GM12891 (cell line): ENCODE data around the gene WDR27.

Experiments
- PAX5 ChIP-seq: IDR thresholded peaks from 2 replicates; pipeline ENCODE4 v1.6.1; 2011; ENCODE audit warnings: low read length, moderate library complexity, mild to moderate bottlenecking; ENCODE audit not compliant: insufficient read depth, severe bottlenecking
- POLR2A ChIP-seq: IDR thresholded peaks from 2 replicates; pipeline ENCODE4 v1.6.1; 2011; ENCODE audit warnings: low read depth, low read length, control low read depth
- POLR2AphosphoS5 ChIP-seq: IDR thresholded peaks from 2 replicates; pipeline ENCODE4 v1.6.1; 2011; ENCODE audit warnings: low read depth, low read length, control low read depth
- SPI1 ChIP-seq: IDR thresholded peaks from 2 replicates; pipeline ENCODE4 v1.6.1; 2011; ENCODE audit warnings: low read depth, low read length, control low read depth
- TAF1 ChIP-seq: IDR thresholded peaks from 2 replicates; pipeline ENCODE4 v1.6.1; 2011; ENCODE audit warnings: low read depth, low read length, control low read depth

GRCh38 chr6:169677096-169677495 is 24.7 kb downstream of the WDR27 start:
- TF ChIP-seq POLR2AphosphoS5 (no peak), POLR2A (no peak), PAX5 (no peak), SPI1 (no peak), TAF1 (no peak)
